Daoy (cell line): ENCODE data around the gene LRRC34. TPM values are rescaled to one million over a fixed set of nuclear protein-coding genes. Genes with fewer than 3 reads are reported as not detected.

ENCODE experiments used
- DNase-seq: peaks from one replicate; pipeline ENCODE4 v3.0.0-alpha.2; 2015; ENCODE audit warnings: low read depth
- total RNA-seq: library from RNA; depleted of rRNA; stranded (reverse); fragments of >200 nt; shearing (Covaris generic); gene quantifications from 2 replicates; pipeline ENCODE4 v1.2.3, GENCODE V29; 2014; rRNA removed

LRRC34 gene
- total RNA-seq, 1 experiment from 2014 or later = 5.6 TPM

DNA sequence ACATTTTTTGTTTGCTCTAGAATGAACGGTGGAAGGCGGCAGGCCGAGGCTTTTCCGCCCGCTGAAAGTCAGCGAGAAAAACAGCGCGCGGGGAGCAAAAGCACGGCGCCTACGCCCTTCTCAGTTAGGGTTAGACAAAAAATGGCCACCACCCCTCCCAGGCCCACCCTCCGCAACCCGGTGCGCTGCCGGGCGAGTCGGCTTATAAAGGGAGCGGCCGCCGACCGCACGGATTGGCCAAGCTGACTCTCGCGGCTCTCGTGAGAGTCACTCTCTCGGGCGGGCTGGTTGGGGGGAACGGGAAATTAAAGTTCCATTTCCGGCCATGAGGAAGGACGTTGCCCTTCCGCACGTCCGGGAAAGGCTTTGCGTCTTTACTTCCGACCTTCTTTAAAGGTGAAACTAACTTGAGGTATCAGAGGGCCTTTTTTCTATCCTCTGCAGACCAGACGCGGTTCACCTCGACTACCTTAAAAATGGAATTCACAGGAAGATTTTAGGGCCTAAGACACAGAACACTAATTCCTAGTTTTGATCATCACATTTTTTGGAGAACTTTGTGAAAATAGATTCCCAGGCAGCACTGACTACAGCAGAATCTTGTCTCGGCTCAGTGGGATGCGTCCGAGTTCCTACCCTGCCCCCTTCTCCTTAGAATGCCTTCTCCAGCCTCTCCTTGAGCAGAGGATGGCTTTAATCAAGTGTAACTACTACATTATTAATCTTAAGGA is 47.7 kb downstream of the LRRC34 start, which contains the start of gene TERC:
Gene TERC (minus strand): TSS at position 179 of the 731 bp plus-strand sequence.
- peak; percentile 91 for DNase-seq

DNA sequence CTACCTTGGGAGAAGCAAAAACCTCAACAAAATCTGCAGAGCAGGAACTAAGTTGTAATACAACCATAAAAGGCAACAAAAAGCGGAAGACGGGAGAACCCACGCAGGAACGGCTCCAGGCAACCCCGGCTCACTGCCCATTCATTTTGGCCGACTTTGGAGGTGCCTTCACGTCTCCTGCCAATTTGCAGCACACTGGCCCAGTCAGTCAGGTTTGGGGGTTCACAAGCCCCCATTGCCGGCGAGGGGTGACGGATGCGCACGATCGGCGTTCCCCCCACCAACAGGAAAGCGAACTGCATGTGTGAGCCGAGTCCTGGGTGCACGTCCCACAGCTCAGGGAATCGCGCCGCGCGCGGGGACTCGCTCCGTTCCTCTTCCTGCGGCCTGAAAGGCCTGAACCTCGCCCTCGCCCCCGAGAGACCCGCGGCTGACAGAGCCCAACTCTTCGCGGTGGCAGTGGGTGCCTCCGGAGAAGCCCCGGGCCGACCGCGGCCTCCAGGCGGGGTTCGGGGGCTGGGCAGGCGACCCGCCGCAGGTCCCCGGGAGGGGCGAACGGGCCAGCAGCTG is 48.3 kb downstream of the LRRC34 start:
- DNase-seq = peak; percentile 48

DNA sequence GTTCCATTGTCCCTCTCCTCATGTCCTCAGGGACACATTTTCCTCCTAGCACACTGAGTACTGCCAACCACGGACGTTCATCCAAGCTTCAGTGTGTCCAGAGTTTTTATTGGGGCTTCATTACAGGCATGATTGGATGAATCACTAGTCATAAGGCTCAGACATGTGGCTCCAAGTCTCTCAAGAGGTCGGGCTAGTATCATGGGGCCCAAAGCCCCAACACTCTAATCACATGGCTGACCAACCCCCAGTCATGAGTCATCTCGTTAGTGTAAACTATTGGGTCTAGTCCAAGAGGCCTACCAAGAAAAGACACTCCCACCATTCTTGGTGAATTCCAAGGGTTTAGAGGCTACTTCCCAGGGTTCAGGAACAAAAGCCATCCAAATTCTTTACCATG is 52.2 kb downstream of the LRRC34 start:
- DNase-seq = peak; percentile 58

DNA sequence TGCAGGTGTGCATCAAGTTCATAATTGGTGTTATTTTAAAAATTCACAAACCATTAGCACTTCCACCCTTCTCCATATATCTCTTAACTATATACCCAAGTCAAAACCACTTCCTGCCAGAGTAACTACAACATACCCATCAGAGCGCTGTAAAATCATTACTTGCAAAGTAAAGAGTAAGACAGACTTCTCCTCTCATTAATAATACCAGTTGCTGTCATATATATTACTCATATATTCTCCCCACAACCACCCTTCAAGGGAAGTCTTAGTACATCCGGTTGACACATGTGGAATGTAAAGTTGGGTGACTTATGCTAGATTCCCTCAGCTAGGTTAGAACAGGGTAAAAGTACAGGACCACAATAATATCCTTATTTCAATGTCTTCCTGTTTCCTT is 53.4 kb downstream of the LRRC34 start:
- peak; percentile 40 for DNase-seq

DNA sequence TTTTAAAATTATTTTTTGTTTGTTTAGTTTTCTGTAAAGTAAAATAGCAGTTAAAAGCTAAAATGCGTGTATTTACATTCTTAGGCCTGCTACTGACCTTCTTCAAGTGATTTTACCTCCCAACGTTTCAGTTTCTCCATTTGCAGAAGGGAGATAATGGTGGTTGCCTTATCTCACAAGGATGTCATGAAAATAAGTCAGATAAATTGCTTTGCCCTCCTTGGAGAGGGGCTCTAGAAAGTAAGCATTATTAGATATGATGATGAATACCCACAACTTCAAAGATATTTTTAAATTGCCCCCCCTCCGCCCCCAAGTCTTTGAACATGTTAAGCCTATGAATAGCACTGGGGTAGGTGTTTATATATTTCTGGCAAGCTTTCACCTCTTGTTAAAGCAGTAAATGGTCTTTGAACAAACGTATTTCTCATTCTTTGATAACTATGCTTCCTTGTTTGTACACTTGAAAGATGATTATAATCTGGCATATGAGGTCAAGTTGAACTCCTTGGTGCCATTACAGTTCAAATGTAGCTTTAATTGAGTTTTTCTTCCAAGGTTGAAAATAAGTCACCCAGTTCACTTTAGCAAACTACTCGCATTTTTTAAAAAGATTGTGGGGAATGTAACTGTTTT is 54.2 kb downstream of the LRRC34 start:
- no peak for DNase-seq

DNA sequence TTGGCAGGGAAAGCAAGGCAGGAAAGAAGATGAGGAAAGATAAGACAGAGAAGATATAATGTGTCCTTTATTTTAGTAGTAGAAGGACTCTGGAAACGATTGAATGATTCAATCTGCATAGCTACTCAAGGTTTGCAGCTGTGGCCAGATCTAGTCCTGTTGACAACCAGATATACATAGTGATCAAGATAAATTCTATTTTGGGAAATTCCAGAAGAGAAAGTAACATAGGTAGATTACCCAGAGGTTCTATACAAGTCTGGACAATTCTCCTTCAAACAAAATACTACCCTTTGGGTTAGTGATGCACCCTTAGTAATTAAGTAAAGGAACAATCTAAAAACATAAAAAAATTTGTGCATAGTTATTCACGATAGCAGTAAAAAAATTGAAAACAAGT is 57.2 kb downstream of the LRRC34 start:
- DNase-seq = no peak

DNA sequence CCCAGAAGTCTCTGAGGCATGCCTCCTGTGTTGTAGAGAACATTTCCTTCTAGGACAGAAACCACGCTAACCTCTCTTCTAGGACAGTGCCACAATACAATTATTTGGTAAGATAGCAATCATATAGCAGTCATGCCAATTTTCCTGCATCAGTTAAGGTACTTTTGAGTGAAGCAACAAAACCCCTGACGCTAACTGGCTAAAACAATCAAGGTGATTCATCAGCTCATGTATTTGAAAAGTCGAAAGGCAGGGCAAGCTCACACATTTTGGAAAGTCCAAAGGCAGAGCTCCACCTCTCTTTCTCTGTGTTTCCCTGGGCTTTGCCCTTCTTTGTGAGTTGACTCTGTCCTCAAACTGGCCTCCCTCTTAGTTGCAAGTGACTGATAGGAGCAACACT is 58.0 kb downstream of the LRRC34 start:
- no peak for DNase-seq

DNA sequence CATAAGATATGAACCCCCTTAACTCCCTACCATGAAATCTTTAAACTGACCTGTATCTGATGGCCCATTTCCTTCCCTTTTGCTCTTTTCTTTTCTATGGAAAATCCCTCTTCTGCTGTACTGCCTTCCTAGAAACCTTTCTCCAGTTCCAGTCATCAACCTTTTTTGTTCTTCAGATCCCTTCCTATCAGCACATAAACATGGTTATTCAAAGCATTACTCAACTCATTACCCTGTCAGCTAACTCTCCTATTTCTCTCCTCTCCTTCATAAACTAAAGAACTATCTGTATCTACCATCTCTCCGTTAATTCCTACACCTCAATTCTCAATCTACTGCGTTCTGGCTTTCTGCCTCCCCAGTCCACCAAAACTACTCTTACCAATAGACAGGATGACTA is 60.8 kb downstream of the LRRC34 start:
- no peak for DNase-seq

DNA sequence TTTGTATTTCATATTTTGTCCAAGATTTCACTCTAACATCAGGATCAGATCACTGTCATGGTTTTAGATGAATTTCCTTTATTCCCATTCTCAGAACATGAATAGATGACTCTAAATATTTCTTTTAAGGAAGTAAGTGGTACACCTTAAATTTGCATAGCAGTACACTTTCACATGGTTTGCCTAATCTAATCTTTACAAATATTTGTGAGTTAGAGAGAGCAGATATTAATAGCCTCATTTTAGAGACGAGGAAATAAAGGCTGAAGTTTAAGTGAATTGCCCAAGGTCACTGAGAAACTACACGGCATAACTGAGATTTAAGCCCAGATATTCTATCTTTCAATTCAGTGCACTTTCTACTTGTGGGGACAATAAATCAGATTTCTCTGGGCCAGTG is 62.0 kb downstream of the LRRC34 start:
- no peak for DNase-seq

DNA sequence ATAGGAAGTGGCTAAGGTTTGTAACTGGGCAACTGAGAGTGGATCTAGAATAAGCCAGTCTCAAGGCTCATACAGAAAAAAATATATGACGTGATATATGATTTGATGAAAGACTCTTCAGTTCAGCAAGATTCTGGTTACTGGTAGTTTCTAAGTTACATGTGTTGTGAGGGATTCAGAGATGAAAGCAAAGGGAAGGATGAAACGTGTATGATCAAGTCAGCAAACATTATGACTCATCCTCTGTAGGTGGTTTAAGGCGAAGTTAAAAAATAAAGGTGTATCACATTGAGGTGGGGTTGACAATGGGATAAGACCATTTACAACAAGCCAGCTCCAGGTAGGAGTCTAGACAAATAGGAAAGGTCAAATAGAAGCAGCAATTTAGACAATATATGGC is 64.0 kb downstream of the LRRC34 start:
- DNase-seq = no peak

DNA sequence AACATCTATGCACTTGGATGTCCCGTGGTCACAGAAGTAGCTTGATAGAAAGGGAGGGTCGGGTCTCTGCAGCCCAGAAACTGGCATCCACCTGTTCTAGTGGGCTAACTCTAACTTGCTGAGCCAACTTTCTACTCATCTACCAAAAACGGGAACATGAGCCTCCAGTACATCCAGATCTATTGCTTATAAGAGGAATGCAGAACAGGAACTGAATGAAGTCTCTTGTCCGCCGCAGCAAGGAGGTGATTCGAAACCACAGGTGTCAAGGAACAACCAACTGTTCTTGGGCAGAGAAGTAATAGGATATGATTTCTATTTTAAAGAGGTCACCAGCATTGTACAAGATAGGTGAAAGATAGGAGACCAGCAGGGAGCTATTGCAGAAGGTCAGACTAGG is 65.8 kb downstream of the LRRC34 start:
- no peak for DNase-seq

DNA sequence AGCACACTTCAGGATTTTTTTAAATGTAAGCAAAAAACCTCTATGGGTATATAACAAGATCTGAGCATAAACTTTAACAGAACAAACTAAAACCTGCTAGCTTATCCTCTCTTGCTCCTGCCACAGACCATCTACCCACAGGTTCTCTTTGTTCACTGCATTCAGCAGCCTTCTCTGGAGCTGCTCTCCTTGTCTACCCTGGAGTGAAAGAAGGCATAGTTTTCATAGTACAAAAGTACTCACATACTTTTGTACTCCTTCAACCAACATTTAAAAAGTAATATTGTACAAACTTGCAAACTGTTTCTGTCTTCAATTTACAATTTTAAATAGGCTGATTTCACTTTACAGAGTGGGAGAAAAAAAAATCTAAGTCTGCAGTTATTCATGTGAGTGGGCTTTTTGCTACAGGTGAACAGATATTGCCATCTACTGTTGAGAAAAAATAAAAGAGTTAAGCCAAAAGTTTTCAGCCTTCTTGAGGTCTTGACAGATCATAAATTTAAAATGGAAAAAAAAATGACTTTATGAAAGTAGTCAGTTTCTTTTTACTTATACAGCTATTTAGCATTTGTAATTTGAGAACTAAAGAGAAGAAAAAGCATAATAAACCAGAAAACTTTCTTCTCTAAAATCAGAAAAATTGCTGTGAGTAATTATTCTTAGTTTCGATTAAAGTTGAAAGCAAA is 68.2 kb downstream of the LRRC34 start:
- no peak for DNase-seq

Other genes with a start within 250 kb of the LRRC34 start
- 7.4 and 10.0 TPM in 2 replicates for gene MECOM, start 149.2 kb downstream of the LRRC34 start, total RNA-seq
- 101 and 159 TPM in 2 replicates for gene TERC, start 47.8 kb downstream of the LRRC34 start, total RNA-seq
- not detected in 2 replicates for gene ACTRT3, start 43.3 kb downstream of the LRRC34 start, total RNA-seq
- 12.9 and 14.7 TPM in 2 replicates for gene MYNN, start 39.5 kb downstream of the LRRC34 start, total RNA-seq
- gene LRRIQ4, start within 50 bp of the LRRC34 start, total RNA-seq = not detected in 2 replicates
- not detected in 2 replicates for gene LRRC31, start 57.0 kb upstream of the LRRC34 start, total RNA-seq
- gene SAMD7, start 98.7 kb upstream of the LRRC34 start, total RNA-seq = not detected in 2 replicates
- gene SEC62, start 153.9 kb upstream of the LRRC34 start, total RNA-seq = 11.0 and 26.2 TPM in 2 replicates
- gene GPR160, start 225.1 kb upstream of the LRRC34 start, total RNA-seq = 5.8 and 6.3 TPM in 2 replicates